Stimulated activated CD8-positive, alpha-beta memory T cell treated with anti-CD3 and anti-CD28 coated beads, Interleukin-15, amount 100 ng/mL, for 24 hours (primary cell): ENCODE data around the gene EZH1.
A peak's percentile ranks its signal among the peaks of the same experiment; 100 is the strongest.
"Not testable (repeated sequence)": the region's sequence is repeated elsewhere in the genome, so short reads cannot be mapped to it uniquely, and the experiment has no call there.

Source experiments
- DNase-seq: peaks from one replicate; pipeline ENCODE4 v3.0.0-alpha.2; 2020; ENCODE audit warnings: low read depth

Gene EZH1

GRCh38 chr17:42772945-42773289 lies 28.1 kb upstream of the EZH1 start:
- no peak for DNase-seq

- not testable (repeated sequence) for DNase-seq
Observed at GRCh38 chr17:42769964-42770363, 25.1 kb upstream of the EZH1 start.

DNA sequence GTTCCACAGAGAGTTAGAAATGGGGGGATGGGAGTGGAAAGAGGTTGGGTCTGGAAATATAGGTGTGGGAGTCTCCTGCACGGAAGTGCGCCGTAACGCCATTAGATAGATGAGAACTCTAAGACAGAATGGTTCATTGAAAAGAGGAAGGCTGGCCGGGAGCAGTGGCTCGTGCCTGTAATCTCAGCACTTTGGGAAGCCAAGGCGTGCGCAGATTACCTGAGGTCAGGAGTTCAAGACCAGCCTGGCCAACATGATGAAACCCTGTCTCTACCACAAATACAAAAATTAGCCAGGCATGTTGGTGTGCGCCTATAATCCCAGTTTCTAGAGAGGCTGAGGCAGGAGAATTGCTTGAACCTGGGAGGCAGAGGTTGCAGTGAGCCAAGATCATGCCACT lies 23.2 kb upstream of the EZH1 start:
- not testable (repeated sequence) for DNase-seq

GRCh38 chr17:42767512-42767911 lies 22.7 kb upstream of the EZH1 start:
- no peak for DNase-seq

- DNase-seq = no peak
Observed at GRCh38 chr17:42766124-42766523, 21.3 kb upstream of the EZH1 start.

- DNase-seq = no peak
Observed at GRCh38 chr17:42761638-42762037, 16.8 kb upstream of the EZH1 start.

GRCh38 chr17:42760652-42761581 lies 16.1 kb upstream of the EZH1 start, which contains the start of gene RAMP2:
RAMP2 (plus strand) TSS chr17:42761227; CDS start chr17:42761262, 35 bp downstream.
- DNase-seq = no peak

- no peak for DNase-seq
Observed at GRCh38 chr17:42759982-42760651, 15.3 kb upstream of the EZH1 start.

DNA sequence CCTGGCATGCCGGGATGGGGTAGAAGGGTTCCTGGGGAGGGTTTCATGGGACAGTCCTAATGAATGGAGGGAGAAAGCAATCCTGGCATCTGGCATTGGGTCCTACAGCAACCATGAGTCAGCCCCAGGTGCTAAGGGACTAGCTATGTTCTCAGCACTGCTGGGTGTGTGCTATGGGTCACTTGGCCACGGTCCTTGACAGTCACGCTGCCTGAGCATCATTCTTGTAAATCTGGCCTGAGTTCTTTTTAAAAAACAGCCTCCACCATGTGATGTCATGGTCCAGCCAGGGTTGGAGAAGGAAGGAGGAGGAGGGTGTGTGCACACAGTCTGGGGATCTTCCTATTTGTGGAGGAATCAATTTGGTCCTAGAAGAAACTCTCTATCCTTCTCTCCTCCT lies 9.9 kb upstream of the EZH1 start:
- no peak for DNase-seq

- no peak for DNase-seq
Observed at GRCh38 chr17:42751628-42752027, 6.8 kb upstream of the EZH1 start.

- DNase-seq = no peak
Observed at GRCh38 chr17:42750739-42751344, 6.0 kb upstream of the EZH1 start.

DNA sequence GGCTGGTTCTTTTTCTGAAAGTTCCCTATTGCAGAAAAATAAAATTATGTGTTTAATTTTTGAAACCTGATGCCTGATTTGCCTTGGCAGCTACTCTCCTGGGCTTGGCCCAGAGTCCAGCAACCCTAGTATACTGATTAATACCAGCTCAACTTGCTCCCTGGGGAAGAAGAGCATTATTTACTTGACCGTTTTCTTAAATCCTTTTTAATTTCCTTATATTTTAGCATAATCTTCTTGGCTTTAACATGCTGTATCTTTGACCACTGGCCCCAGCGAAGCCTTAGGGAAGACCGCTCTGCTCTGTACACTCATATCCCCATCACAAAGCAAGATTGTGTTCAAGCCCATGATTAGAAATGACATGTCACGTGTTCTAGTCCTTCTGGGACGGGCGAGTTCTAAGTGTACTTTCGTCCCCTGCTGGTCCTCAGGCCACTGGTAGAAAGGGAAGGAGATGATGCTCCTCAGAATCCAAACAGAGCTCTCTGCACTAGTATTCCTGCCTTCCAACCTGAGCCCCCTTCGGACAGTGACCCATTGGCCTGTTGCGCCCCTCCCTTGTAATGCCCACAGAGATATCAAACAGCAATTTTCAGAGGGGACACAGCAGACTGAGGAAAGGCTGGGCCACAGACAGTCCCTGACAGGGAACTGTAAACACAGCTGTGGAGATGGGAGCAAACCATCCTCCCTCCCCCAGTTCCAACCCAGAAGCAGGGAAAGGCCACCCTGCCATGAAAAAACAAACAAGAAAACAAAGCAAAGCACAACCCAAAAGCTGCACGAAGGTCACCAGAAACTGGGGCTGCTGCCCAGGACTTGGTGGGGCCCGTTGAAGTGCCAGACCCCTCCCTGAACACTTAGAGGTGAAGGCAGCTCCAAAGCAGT lies 4.3 kb upstream of the EZH1 start:
- DNase-seq = no peak

GRCh38 chr17:42748202-42748907 lies 3.5 kb upstream of the EZH1 start:
- DNase-seq = no peak

GRCh38 chr17:42744283-42744805 lies 496 bp downstream of the EZH1 start:
- DNase-seq = peak; percentile 25

GRCh38 chr17:42743595-42744282 lies 1.1 kb downstream of the EZH1 start:
- DNase-seq = no peak

DNA sequence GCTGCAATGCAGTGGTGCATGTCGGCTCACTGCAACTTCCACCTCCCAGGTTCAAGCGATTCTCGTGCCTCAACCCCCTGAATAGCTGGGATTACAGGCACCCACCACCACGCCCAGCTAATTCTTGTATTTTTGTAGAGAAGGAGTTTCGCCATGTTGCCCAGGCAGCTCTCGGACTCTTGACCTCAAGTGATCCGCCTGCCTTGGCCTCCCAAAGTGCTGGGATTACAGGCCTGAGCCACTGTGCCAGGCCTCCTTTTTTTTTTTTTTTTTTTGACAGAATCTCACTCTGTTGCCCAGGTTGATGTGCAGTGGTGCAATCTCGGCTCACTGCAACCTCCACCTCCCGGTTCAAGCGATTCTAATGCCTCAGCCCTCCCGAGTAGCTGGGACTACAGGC lies 1.9 kb downstream of the EZH1 start:
- not testable (repeated sequence) for DNase-seq

- no peak for DNase-seq
Observed at GRCh38 chr17:42740699-42741098, 4.1 kb downstream of the EZH1 start.

GRCh38 chr17:42725143-42725542 lies 19.7 kb downstream of the EZH1 start:
- DNase-seq = no peak

- DNase-seq = no peak
Observed at GRCh38 chr17:42723636-42724035, 21.2 kb downstream of the EZH1 start.

GRCh38 chr17:42720996-42721583 lies 23.8 kb downstream of the EZH1 start:
- no peak for DNase-seq
